Pancreas (tissue), 10 donors: ENCODE results near the gene OSTC. TPM values are rescaled to one million over a fixed set of nuclear protein-coding genes. Genes with fewer than 3 reads are reported as not detected.

ENCODE experiments used
- ATAC-seq, 4 donors: fragments of 200-7000 bp; cut with Tn5 transposase; one replicate each; pipeline versions ENCODE4 v1.8.0 to v1.9.1; 2020; ENCODE audit warnings: mild to moderate bottlenecking in 4 of 4, moderate library complexity in 4 of 4
- DNase-seq, 6 donors: peaks; one replicate each; pipeline ENCODE4 v3.0.0-alpha.2; 2020
- FAIRE-seq: peaks from 2 replicates; lab custom pipeline; 2012; peaks lifted over from hg19 to GRCh38; lab: Jason Lieb, UNC
- H3K27ac ChIP-seq, 4 donors: fragments of 200-600 bp; sonication (generic); 1 replicate in 3 of 4; 2 replicates in 1 of 4; pipeline versions ENCODE4 v1.5.0 to v1.8.0; 2020
- H3K27me3 ChIP-seq, 4 donors: fragments of 200-600 bp; one replicate each; pipeline ENCODE4 v1.8.0; 2021
- H3K36me3 ChIP-seq, 3 donors: fragments of 200-600 bp; sonication (generic) in 1 of 3; one replicate each; pipeline versions ENCODE4 v1.5.0 to v1.8.0; 2020 to 2021
- H3K4me1 ChIP-seq, 3 donors: fragments of 200-600 bp; one replicate each; pipeline ENCODE4 v1.8.0; 2021
- H3K4me3 ChIP-seq, 4 donors: fragments of 200-600 bp; sonication (generic) in 2 of 4; one replicate each; pipeline versions ENCODE4 v1.5.0 to v1.8.0; 2020 to 2021
- H3K9me3 ChIP-seq, 4 donors: fragments of 200-600 bp; one replicate each; pipeline ENCODE4 v1.8.0; 2021
- WGBS, 2 donors: extraction: QIAGEN DNeasy Blood & Tissue Kit; methylation state at CpG; one replicate each; pipeline ENCODE4 v1.1.7; 2013; 5-methylcytosine and 5-hydroxymethylcytosine counted together
- intact Hi-C, 3 donors: fragments of 100-400 bp; cut with DNase I; formaldehyde crosslinking; loops; one replicate each; pipeline versions ENCODE4 v1.11.1 to v1.14.2; 2022
- polyA plus RNA-seq, 2 donors: library from polyadenylated mRNA; stranded (reverse); fragments of 200-250 nt; gene quantifications; one replicate each; pipeline ENCODE4 v1.2.3, GENCODE V29; 2013
- total RNA-seq, 6 donors: library from RNA; stranded (reverse); fragmentation: NEBNext Ultra II Directional in 4 of 6; extraction: Animal tissue kit (Norgen Biotek cat#: 25700) in 4 of 6; gene quantifications; one replicate each; pipeline versions ENCODE4 v1.2.1 to v1.2.4, GENCODE V29; 2021 to 2023
- TF ChIP-seq, protein P1 (sequence below), 4 donors: fragments of 200-600 bp; sonication (generic) in 3 of 4; IDR thresholded peaks; one replicate each; pipeline versions ENCODE4 v1.5.0 to v1.8.0; 2021; ENCODE audit warnings: antibody characterized with exemption in 4 of 4
- donor health status: healthy with polysubstance abuse.
- donor health status: DM: no; HTN: no; CAD: no; lungs with moderate emphysema.
- donor health status: DM: no; HTN: no; CAD: no.
- donor health status: control.
- donor health status: control.
- donor health status: Bipolar disorder and iron deficiency.
- donor health status: DM: yes; HTN: yes; CAD: no.
- donor health status: DM: no; HTN: no; CAD: no.
- donor health status: DM: no; HTN: no; CAD: no.
- donor health status: DM: yes; HTN: yes; CAD: no.

The OSTC gene
- total RNA-seq (10 to 100 TPM; 38.1 to 71.2 (median 60.6) TPM), polyA plus RNA-seq (10 to 100 TPM; 53.0 to 75.4 TPM)

GRCh38 chr4:108650212-108651013, at the start of gene OSTC:
Gene OSTC (plus strand): TSS chr4:108650599. CDS start chr4:108650656, 57 bp downstream.
- WGBS, 2 donors, result 0% methylated on average over 45 of the region's 45 CpGs
- FAIRE-seq, result peak; percentile 98
- peak within 1 kb of the TSS; percentile 80 to 90 (median 88) for H3K27ac ChIP-seq
- H3K36me3 ChIP-seq, result no peaks in the 10 kb centered on the region
- intact Hi-C loops, result no loop called here
- ATAC-seq, result peak; percentile 96 to 99 (median 98)
- peaks cover 3 to 15% (median 12%) of the 10 kb centered on the region in 3 donors for H3K4me1 ChIP-seq
- peak within 1 kb of the TSS; percentile 58 to 75 (median 73) for H3K4me3 ChIP-seq
- no peaks in the 10 kb centered on the region for H3K9me3 ChIP-seq
- peak; percentile 91 to 98 (median 94) for DNase-seq
- TF ChIP-seq, protein P1, sequence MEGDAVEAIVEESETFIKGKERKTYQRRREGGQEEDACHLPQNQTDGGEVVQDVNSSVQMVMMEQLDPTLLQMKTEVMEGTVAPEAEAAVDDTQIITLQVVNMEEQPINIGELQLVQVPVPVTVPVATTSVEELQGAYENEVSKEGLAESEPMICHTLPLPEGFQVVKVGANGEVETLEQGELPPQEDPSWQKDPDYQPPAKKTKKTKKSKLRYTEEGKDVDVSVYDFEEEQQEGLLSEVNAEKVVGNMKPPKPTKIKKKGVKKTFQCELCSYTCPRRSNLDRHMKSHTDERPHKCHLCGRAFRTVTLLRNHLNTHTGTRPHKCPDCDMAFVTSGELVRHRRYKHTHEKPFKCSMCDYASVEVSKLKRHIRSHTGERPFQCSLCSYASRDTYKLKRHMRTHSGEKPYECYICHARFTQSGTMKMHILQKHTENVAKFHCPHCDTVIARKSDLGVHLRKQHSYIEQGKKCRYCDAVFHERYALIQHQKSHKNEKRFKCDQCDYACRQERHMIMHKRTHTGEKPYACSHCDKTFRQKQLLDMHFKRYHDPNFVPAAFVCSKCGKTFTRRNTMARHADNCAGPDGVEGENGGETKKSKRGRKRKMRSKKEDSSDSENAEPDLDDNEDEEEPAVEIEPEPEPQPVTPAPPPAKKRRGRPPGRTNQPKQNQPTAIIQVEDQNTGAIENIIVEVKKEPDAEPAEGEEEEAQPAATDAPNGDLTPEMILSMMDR (IDR thresholded peaks at IDR 0.05), result no peak
- H3K27me3 ChIP-seq, result no peaks in the 10 kb centered on the region

GRCh38 chr4:108601106-108601505, 49.3 kb upstream of the OSTC start:
- TF ChIP-seq, protein P1 (IDR thresholded peaks at IDR 0.05), result no peak
- DNase-seq, result no peak
- intact Hi-C loops, result no loop called here
- Histone ChIP-seq H3K4me3 (no peak overlapping the region), H3K9me3 (no peaks in the 10 kb centered on the region), H3K27me3 (no peaks in the 10 kb centered on the region), H3K4me1 (no peaks in the 10 kb centered on the region), H3K36me3 (no peaks in the 10 kb centered on the region), H3K27ac (no peak overlapping the region)
- 77 to 79% methylated on average over 3 of the region's 3 CpGs for WGBS, 2 donors
- ATAC-seq, result no peak
- FAIRE-seq, result no peak

GRCh38 chr4:108601532-108601931, 48.9 kb upstream of the OSTC start:
- 79 to 85% methylated on average over 1 of the region's 1 CpG for WGBS, 2 donors
- intact Hi-C loops, result no loop called here
- Histone ChIP-seq H3K36me3 (no peaks in the 10 kb centered on the region), H3K4me3 (no peak overlapping the region), H3K27me3 (no peaks in the 10 kb centered on the region), H3K4me1 (no peaks in the 10 kb centered on the region), H3K9me3 (no peaks in the 10 kb centered on the region), H3K27ac (no peak overlapping the region)
- no peak for DNase-seq
- ATAC-seq, result no peak
- TF ChIP-seq, protein P1 (IDR thresholded peaks at IDR 0.05), result no peak
- FAIRE-seq, result no peak

GRCh38 chr4:108602163-108602562, 48.2 kb upstream of the OSTC start:
- H3K27me3 ChIP-seq, result no peaks in the 10 kb centered on the region
- no peaks in the 10 kb centered on the region for H3K4me1 ChIP-seq
- H3K9me3 ChIP-seq, result no peaks in the 10 kb centered on the region
- no peak overlapping the region for H3K4me3 ChIP-seq
- TF ChIP-seq, protein P1 (IDR thresholded peaks at IDR 0.05), result no peak
- no peak for FAIRE-seq
- no peak for ATAC-seq
- no peaks in the 10 kb centered on the region for H3K36me3 ChIP-seq
- intact Hi-C loops, result no loop called here
- H3K27ac ChIP-seq, result no peak overlapping the region
- DNase-seq, result no peak
- 75 to 86% methylated on average over 3 of the region's 3 CpGs for WGBS, 2 donors
